A549 (cell line): Measurements from ENCODE around the gene RPL7A. TPM values are rescaled to one million over a fixed set of nuclear protein-coding genes. Genes with fewer than 3 reads are reported as not detected.

Experiments used
- ATAC-seq, 2 experiments: fragments of 200-7000 bp in 1 of 2; fragments of >200 bp in 1 of 2; cut with Nextera tagmentation in 1 of 2; cut with Tn5 transposase in 1 of 2; 3 replicates each; pipeline versions ENCODE4 v1.8.0 to v1.9.1; 2018 to 2020; ENCODE audit warnings: mild to moderate bottlenecking in 1 of 2, moderate library complexity in 1 of 2
- CTCF ChIA-PET: fragments of 300-600 bp; sonication (Branson Sonifier 250); formaldehyde crosslinking; extraction: SDS; loops from one replicate; lab custom pipeline; 2021; ENCODE audit warnings: antibody characterized with exemption, inconsistent platforms; lab: Yijun Ruan, JAX
- POLR2A ChIA-PET: fragments of 350-600 bp; formaldehyde crosslinking; extraction: SDS; loops from one replicate; lab custom pipeline; 2021; ENCODE audit warnings: antibody characterized with exemption, inconsistent platforms; lab: Yijun Ruan, JAX
- DNase-seq, 2 experiments: peaks; one replicate each; pipeline versions ENCODE4 v3.0.0 to v3.0.0-alpha.2; 2011 to 2016; ENCODE audit warnings: low read depth in 1 of 2, low spot score in 1 of 2
- FAIRE-seq: peaks from 2 replicates; lab custom pipeline; 2011; peaks lifted over from hg19 to GRCh38; lab: Jason Lieb, UNC
- H3K27ac ChIP-seq, 2 experiments: fragments of >200 bp; sonication (Bioruptor Twin); formaldehyde crosslinking; 3 replicates each; pipeline ENCODE4 v1.5.1; 2016 to 2017
- H3K4me1 ChIP-seq: fragments of >200 bp; sonication (Bioruptor Twin); formaldehyde crosslinking; 3 replicates; pipeline ENCODE4 v1.6.1; 2016
- H3K4me2 ChIP-seq: fragments of >200 bp; sonication (Bioruptor Twin); formaldehyde crosslinking; 3 replicates; pipeline ENCODE4 v1.6.1; 2016
- H3K4me3 ChIP-seq: fragments of >200 bp; sonication (Bioruptor Twin); formaldehyde crosslinking; 3 replicates; pipeline ENCODE4 v1.5.1; 2016
- H3K9me3 ChIP-seq: fragments of >200 bp; sonication (Bioruptor Twin); formaldehyde crosslinking; 3 replicates; pipeline ENCODE4 v1.6.1; 2016
- CBX2 ChIP-seq: fragments of 200-600 bp; sonication (generic); IDR thresholded peaks from 2 replicates; pipeline ENCODE4 v1.6.1; 2016; ENCODE audit warnings: low read depth, mild to moderate bottlenecking, borderline replicate concordance
- CBX8 ChIP-seq: fragments of 200-600 bp; sonication (generic); IDR thresholded peaks from 2 replicates; pipeline ENCODE4 v1.6.1; 2016
- CEBPB ChIP-seq, 2 experiments: fragments of >200 bp in 1 of 2; sonication (Bioruptor Twin) in 1 of 2; formaldehyde crosslinking in 1 of 2; IDR thresholded peaks; 2 replicates each; pipeline ENCODE4 v1.6.1; 2012 to 2016
- CTCF ChIP-seq: fragments of >200 bp; sonication (Bioruptor Twin); formaldehyde crosslinking; IDR thresholded peaks from 3 replicates; pipeline ENCODE4 v1.5.1; 2016
- E2F6 ChIP-seq: IDR thresholded peaks from 2 replicates; pipeline ENCODE4 v1.6.1; 2012; ENCODE audit warnings: low read depth, borderline replicate concordance
- EHMT2 ChIP-seq: fragments of 200-600 bp; sonication (generic); IDR thresholded peaks from 2 replicates; pipeline ENCODE4 v1.6.1; 2016; ENCODE audit warnings: antibody characterized with exemption, low read depth, mild to moderate bottlenecking, moderate library complexity
- ELK1 ChIP-seq: fragments of 150-350 bp; IDR thresholded peaks from 2 replicates; pipeline ENCODE4 v1.6.1; 2014; ENCODE audit warnings: low read depth, mild to moderate bottlenecking, low read length
- FOSB ChIP-seq: fragments of 250-450 bp; sonication (Bioruptor Pico); IDR thresholded peaks from 2 replicates; pipeline ENCODE4 v1.5.0; 2020; ENCODE audit warnings: mild to moderate bottlenecking, moderate library complexity
- FOSL2 ChIP-seq, 2 experiments: fragments of 450-650 bp in 1 of 2; fragments of >200 bp in 1 of 2; sonication (Bioruptor Twin) in 1 of 2; formaldehyde crosslinking; IDR thresholded peaks; 2 replicates each; pipeline versions ENCODE4 v1.5.0 to v1.6.1; 2016 to 2020; ENCODE audit warnings: mild to moderate bottlenecking in 1 of 2, moderate library complexity in 1 of 2
- GATA3 ChIP-seq: IDR thresholded peaks from 2 replicates; pipeline ENCODE4 v1.6.1; 2012; ENCODE audit warnings: borderline replicate concordance
- HEYL ChIP-seq: fragments of 250-450 bp; sonication (Bioruptor Pico); IDR thresholded peaks from 2 replicates; pipeline ENCODE4 v1.8.0; 2021; ENCODE audit warnings: mild to moderate bottlenecking, moderate library complexity
- HOXA7 ChIP-seq: fragments of 250-450 bp; sonication (Bioruptor Pico); IDR thresholded peaks from 2 replicates; pipeline ENCODE4 v1.5.0; 2020; ENCODE audit warnings: mild to moderate bottlenecking, moderate library complexity
- JUNB ChIP-seq: fragments of >200 bp; sonication (Bioruptor Twin); formaldehyde crosslinking; IDR thresholded peaks from 2 replicates; pipeline ENCODE4 v1.6.1; 2016
- KDM1A ChIP-seq: fragments of 200-600 bp; sonication (generic); IDR thresholded peaks from 2 replicates; pipeline ENCODE4 v1.6.1; 2016; ENCODE audit warnings: low read depth, mild to moderate bottlenecking
- PBX3 ChIP-seq: IDR thresholded peaks from 2 replicates; pipeline ENCODE4 v1.6.1; 2012
- SMC3 ChIP-seq: fragments of >200 bp; sonication (Bioruptor Twin); formaldehyde crosslinking; IDR thresholded peaks from 3 replicates; pipeline ENCODE4 v1.6.1; 2018; ENCODE audit warnings: inconsistent platforms
- TFCP2L1 ChIP-seq: fragments of 250-450 bp; sonication (Bioruptor Pico); IDR thresholded peaks from 2 replicates; pipeline ENCODE4 v1.5.0; 2021; ENCODE audit warnings: mild to moderate bottlenecking
- USF2 ChIP-seq: fragments of 450-650 bp; IDR thresholded peaks from 2 replicates; pipeline ENCODE4 v1.6.1; 2014; ENCODE audit warnings: antibody characterized with exemption
- ZFP36 ChIP-seq: fragments of 450-650 bp; IDR thresholded peaks from 2 replicates; pipeline ENCODE4 v1.6.1; 2014; ENCODE audit warnings: borderline replicate concordance; ENCODE audit not compliant: partially characterized antibody
- WGBS: methylation state at CpG from one replicate; pipeline ENCODE4 v1.1.6; 2017; ENCODE audit errors: missing lambda C conversion rate; 5-methylcytosine and 5-hydroxymethylcytosine counted together
- polyA plus RNA-seq, 4 experiments: library from polyadenylated mRNA; depleted of rRNA in 3 of 4; stranded (reverse); fragments of >200 nt; fragmentation: RNase III in 1 of 4; extraction: RNeasy Plus Mini Kit Qiagen cat#74134 plus additional on column Dnase treatment in 1 of 4; gene quantifications; 2 replicates in 3 of 4; 3 replicates in 1 of 4; pipeline ENCODE4 v1.2.3, GENCODE V29; 2011 to 2017
- TF ChIP-seq, protein P1 (sequence below): fragments of >200 bp; sonication (Bioruptor Twin); formaldehyde crosslinking; IDR thresholded peaks from 2 replicates; pipeline ENCODE4 v1.6.1; 2016
- TF ChIP-seq, protein P2 (sequence below): fragments of 200-600 bp; sonication (generic); IDR thresholded peaks from 2 replicates; pipeline ENCODE4 v1.6.1; 2016; ENCODE audit warnings: antibody characterized with exemption, mild to moderate bottlenecking, moderate library complexity

Gene RPL7A
- polyA plus RNA-seq, 2 of the 4 experiments (the other 2 are of a cell fraction): 2,218 to 2,608 TPM

DNA sequence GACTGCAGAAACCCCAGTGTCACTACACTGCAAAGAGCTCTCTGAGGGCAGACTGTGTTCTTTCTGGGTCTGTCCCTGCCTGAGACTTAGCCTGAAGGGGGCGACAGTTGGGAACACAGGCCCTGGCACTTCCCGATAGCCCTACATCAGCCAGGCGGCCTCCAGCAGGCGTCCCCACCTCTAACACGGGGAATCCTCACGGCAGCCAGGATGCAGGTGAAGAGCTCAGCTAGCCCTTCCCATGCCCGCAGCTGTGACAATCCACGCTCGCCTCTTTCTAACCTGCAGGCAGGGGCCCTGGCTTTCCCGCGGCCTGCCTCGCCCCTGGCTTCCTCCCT, 6.0 kb upstream of the RPL7A start:
- Histone ChIP-seq H3K27ac (no peak overlapping the region), H3K4me1 (peaks cover 7% of the 10 kb centered on the region), H3K9me3 (no peaks in the 10 kb centered on the region), H3K4me2 (no peak overlapping the region), H3K4me3 (no peak overlapping the region)
- ChIA-PET CTCF (interaction anchor here (0.6 to 6.2 kb wide), 14 partner anchors 9 to 161 kb away, joined by 3 to 59 read pairs (median 6); partner anchors contain the start of genes SURF1 and SURF2), POLR2A (interaction anchor here (0.8 kb wide), 1 partner anchor 15 kb away, joined by 3 read pairs; the partner anchor contains the start of genes SURF1 and SURF2)
- peak; percentile 40 to 67; a peak in 4 of 6 replicates for ATAC-seq
- FAIRE-seq: no peak
- no peak for DNase-seq
- 92% methylated on average over 11 of the region's 12 CpGs for WGBS
- TF ChIP-seq E2F6 (no peak), FOSB (CRISPR knock-in tag) (no peak), FOSL2 (IDR thresholded peaks at IDR 0.05) (no peak), FOSL2 (CRISPR knock-in tag; IDR thresholded peaks at IDR 0.05) (no peak), GATA3 (no peak), EHMT2 (no peak), CBX2 (no peak), TFCP2L1 (CRISPR knock-in tag) (no peak), PBX3 (no peak), SMC3 (no peak)
- TF ChIP-seq, protein P1, sequence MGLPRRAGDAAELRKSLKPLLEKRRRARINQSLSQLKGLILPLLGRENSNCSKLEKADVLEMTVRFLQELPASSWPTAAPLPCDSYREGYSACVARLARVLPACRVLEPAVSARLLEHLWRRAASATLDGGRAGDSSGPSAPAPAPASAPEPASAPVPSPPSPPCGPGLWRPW: no peak

GRCh38 chr9:133342570-133342969, 5.4 kb upstream of the RPL7A start:
- peak in 1 of 2 experiments; percentile 39; a peak in 3 of 6 replicates for ATAC-seq
- ChIA-PET POLR2A (interaction anchor here (0.8 to 1.0 kb wide), 2 partner anchors 13 to 14 kb away, joined by 3 to 4 read pairs; partner anchors contain the start of genes SURF1 and SURF2), CTCF (interaction anchor here (0.8 to 6.2 kb wide), 15 partner anchors 9 to 450 kb away, joined by 3 to 59 read pairs (median 5); partner anchors contain the start of genes SURF1 and SURF2)
- WGBS: 85% methylated on average over 11 of the region's 11 CpGs
- H3K4me3 ChIP-seq: no peak overlapping the region
- TF ChIP-seq CTCF (peak; percentile 11; the same call in 2 of the 3 replicates), CBX2 (no peak), HEYL (no peak)
- H3K4me2 ChIP-seq: no peak overlapping the region
- no peak overlapping the region for H3K27ac ChIP-seq
- no peaks in the 10 kb centered on the region for H3K9me3 ChIP-seq
- H3K4me1 ChIP-seq: peaks cover 7% of the 10 kb centered on the region
- no peak for FAIRE-seq
- DNase-seq: no peak

GRCh38 chr9:133344071-133344470, 3.9 kb upstream of the RPL7A start:
- Histone ChIP-seq H3K4me2 (no peak overlapping the region), H3K9me3 (no peaks in the 10 kb centered on the region), H3K4me3 (no peak overlapping the region), H3K27ac (no peak overlapping the region), H3K4me1 (peaks cover 7% of the 10 kb centered on the region)
- FAIRE-seq (no peak), ATAC-seq (no peak), DNase-seq (no peak)
- WGBS: 95% methylated on average over 16 of the region's 19 CpGs
- ChIA-PET POLR2A (no interaction called here), CTCF (interaction anchor here (1.0 to 6.2 kb wide), 7 partner anchors 13 to 158 kb away, joined by 3 to 59 read pairs (median 5); partner anchors contain the start of genes SURF1 and SURF2)
- no peak for TF ChIP-seq KDM1A
- no peak for TF ChIP-seq ZFP36
- TF ChIP-seq JUNB: no peak
- TF ChIP-seq TFCP2L1 (CRISPR knock-in tag): no peak
- TF ChIP-seq, protein P1: no peak
- TF ChIP-seq USF2: no peak
- TF ChIP-seq ELK1: no peak
- no peak for TF ChIP-seq CEBPB (IDR thresholded peaks at IDR 0.05)
- TF ChIP-seq, protein P2, sequence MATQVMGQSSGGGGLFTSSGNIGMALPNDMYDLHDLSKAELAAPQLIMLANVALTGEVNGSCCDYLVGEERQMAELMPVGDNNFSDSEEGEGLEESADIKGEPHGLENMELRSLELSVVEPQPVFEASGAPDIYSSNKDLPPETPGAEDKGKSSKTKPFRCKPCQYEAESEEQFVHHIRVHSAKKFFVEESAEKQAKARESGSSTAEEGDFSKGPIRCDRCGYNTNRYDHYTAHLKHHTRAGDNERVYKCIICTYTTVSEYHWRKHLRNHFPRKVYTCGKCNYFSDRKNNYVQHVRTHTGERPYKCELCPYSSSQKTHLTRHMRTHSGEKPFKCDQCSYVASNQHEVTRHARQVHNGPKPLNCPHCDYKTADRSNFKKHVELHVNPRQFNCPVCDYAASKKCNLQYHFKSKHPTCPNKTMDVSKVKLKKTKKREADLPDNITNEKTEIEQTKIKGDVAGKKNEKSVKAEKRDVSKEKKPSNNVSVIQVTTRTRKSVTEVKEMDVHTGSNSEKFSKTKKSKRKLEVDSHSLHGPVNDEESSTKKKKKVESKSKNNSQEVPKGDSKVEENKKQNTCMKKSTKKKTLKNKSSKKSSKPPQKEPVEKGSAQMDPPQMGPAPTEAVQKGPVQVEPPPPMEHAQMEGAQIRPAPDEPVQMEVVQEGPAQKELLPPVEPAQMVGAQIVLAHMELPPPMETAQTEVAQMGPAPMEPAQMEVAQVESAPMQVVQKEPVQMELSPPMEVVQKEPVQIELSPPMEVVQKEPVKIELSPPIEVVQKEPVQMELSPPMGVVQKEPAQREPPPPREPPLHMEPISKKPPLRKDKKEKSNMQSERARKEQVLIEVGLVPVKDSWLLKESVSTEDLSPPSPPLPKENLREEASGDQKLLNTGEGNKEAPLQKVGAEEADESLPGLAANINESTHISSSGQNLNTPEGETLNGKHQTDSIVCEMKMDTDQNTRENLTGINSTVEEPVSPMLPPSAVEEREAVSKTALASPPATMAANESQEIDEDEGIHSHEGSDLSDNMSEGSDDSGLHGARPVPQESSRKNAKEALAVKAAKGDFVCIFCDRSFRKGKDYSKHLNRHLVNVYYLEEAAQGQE: no peak
- no peak for TF ChIP-seq CBX8
- no peak for TF ChIP-seq HOXA7
